HG03432 (cell line): ENCODE data around the gene SCN8A.
"Not testable (repeated sequence)": the region's sequence is repeated elsewhere in the genome, so short reads cannot be mapped to it uniquely, and the experiment has no call there.

Experiments used
- ATAC-seq: cut with Tn5 transposase; IDR thresholded peaks from one replicate; pipeline ENCODE4 v1.9.1; 2021; ENCODE audit warnings: mild to moderate bottlenecking, moderate library complexity; ENCODE audit not compliant: unreplicated experiment

SCN8A gene

GRCh38 chr12:51759695-51760094, 168.7 kb downstream of the SCN8A start:
- no peak for ATAC-seq

GRCh38 chr12:51760231-51760630, 169.2 kb downstream of the SCN8A start:
- no peak for ATAC-seq

- no peak for ATAC-seq
Observed at GRCh38 chr12:51763743-51764142, 172.7 kb downstream of the SCN8A start.

GRCh38 chr12:51766067-51766676, 175.1 kb downstream of the SCN8A start:
- no peak for ATAC-seq

GRCh38 chr12:51771008-51771407, 180.0 kb downstream of the SCN8A start:
- ATAC-seq, result no peak

- no peak for ATAC-seq
Observed at GRCh38 chr12:51773145-51773869, 182.3 kb downstream of the SCN8A start.

- no peak for ATAC-seq
Observed at GRCh38 chr12:51774933-51775332, 183.9 kb downstream of the SCN8A start.

GRCh38 chr12:51777457-51777856, 186.4 kb downstream of the SCN8A start:
- ATAC-seq, result no peak

GRCh38 chr12:51777973-51778372, 186.9 kb downstream of the SCN8A start:
- ATAC-seq, result no peak

GRCh38 chr12:51779876-51780275, 188.8 kb downstream of the SCN8A start:
- no peak for ATAC-seq

GRCh38 chr12:51784688-51785087, 193.7 kb downstream of the SCN8A start:
- no peak for ATAC-seq

GRCh38 chr12:51785906-51786305, 194.9 kb downstream of the SCN8A start:
- no peak for ATAC-seq

GRCh38 chr12:51788876-51789275, 197.8 kb downstream of the SCN8A start:
- ATAC-seq, result no peak

GRCh38 chr12:51792417-51792816, 201.4 kb downstream of the SCN8A start:
- ATAC-seq, result no peak

- no peak for ATAC-seq
Observed at GRCh38 chr12:51793201-51793600, 202.2 kb downstream of the SCN8A start.

GRCh38 chr12:51797301-51797700, 206.3 kb downstream of the SCN8A start:
- ATAC-seq, result no peak

GRCh38 chr12:51798051-51798450, 207.0 kb downstream of the SCN8A start:
- ATAC-seq, result not testable (repeated sequence)

GRCh38 chr12:51798501-51798900, 207.5 kb downstream of the SCN8A start:
- ATAC-seq, result no peak

- ATAC-seq, result no peak
Observed at GRCh38 chr12:51801027-51801426, 210.0 kb downstream of the SCN8A start.

- ATAC-seq, result no peak
Observed at GRCh38 chr12:51806896-51807295, 215.9 kb downstream of the SCN8A start.

GRCh38 chr12:51809193-51809592, 218.2 kb downstream of the SCN8A start:
- no peak for ATAC-seq
